GM12878 (cell line): ENCODE results near the gene COL28A1. TPM values are rescaled to one million over a fixed set of nuclear protein-coding genes. Genes with fewer than 3 reads are reported as not detected.

ENCODE experiments used
- ATAC-seq: fragments of 200-7000 bp; cut with Tn5 transposase; 3 replicates; pipeline ENCODE4 v1.9.1; 2020; ENCODE audit warnings: mild to moderate bottlenecking, moderate library complexity
- BruUV-seq: library from RNA; stranded (reverse); fragments of 400-500 nt; replicated peaks from 2 replicates; lab custom pipeline; 2021; lab: Mats Ljungman, UMichigan
- CTCF ChIA-PET: fragments of 300-600 bp; sonication (Branson Sonifier 250); formaldehyde crosslinking; extraction: SDS; loops from one replicate; lab custom pipeline; 2021; ENCODE audit warnings: inconsistent platforms; lab: Yijun Ruan, JAX
- POLR2A ChIA-PET: fragments of 350-600 bp; formaldehyde crosslinking; extraction: SDS; loops from one replicate; lab custom pipeline; 2021; ENCODE audit warnings: inconsistent platforms; lab: Charles Lee
- RAD21 ChIA-PET: fragments of 300-600 bp; sonication (Branson Sonifier 250); formaldehyde crosslinking; loops from one replicate; lab custom pipeline; 2023; ENCODE audit warnings: antibody characterized with exemption; ENCODE audit not compliant: unreplicated experiment; lab: Charles Lee
- SMC1A ChIA-PET: fragments of 300-600 bp; sonication (Branson Sonifier 250); formaldehyde crosslinking; loops from one replicate; lab custom pipeline; 2023; ENCODE audit not compliant: unreplicated experiment, uncharacterized antibody; lab: Charles Lee
- DNase-seq: peaks from one replicate; pipeline ENCODE4 v3.0.0-alpha.2; 2011; ENCODE audit warnings: low read depth, low spot score
- FAIRE-seq: peaks from 3 replicates; lab custom pipeline; 2011; peaks lifted over from hg19 to GRCh38; lab: Jason Lieb, UNC
- H2AFZ ChIP-seq: 2 replicates; pipeline ENCODE4 v1.6.0; 2011; ENCODE audit warnings: low read depth, low read length, control low read depth; ENCODE audit not compliant: control insufficient read depth
- H3K27ac ChIP-seq: 2 replicates; pipeline ENCODE4 v1.5.1; 2011; ENCODE audit warnings: control low read depth; ENCODE audit not compliant: control insufficient read depth, insufficient read depth
- H3K27me3 ChIP-seq, 2 experiments: replicated peaks in 1 of 2; 2 replicates each; pipeline versions ENCODE4 v1.6.0 to v1.6.1; 2011; ENCODE audit warnings: low read length in 1 of 2; ENCODE audit not compliant: control insufficient read depth in 2 of 2, insufficient read depth in 2 of 2
- H3K36me3 ChIP-seq, 2 experiments: 2 replicates each; pipeline ENCODE4 v1.5.1; 2011; ENCODE audit warnings: low read length in 1 of 2; ENCODE audit not compliant: control insufficient read depth in 2 of 2, insufficient read depth in 2 of 2
- H3K4me1 ChIP-seq: 2 replicates; pipeline ENCODE4 v1.6.1; 2011; ENCODE audit warnings: mild to moderate bottlenecking, low read length, moderate library complexity, mixed read lengths; ENCODE audit not compliant: control insufficient read depth, insufficient read depth
- H3K4me2 ChIP-seq: 2 replicates; pipeline ENCODE4 v1.6.0; 2011; ENCODE audit warnings: control low read depth; ENCODE audit not compliant: control insufficient read depth, insufficient read depth
- H3K4me3 ChIP-seq: fragments of 200-600 bp; sonication (generic); 2 replicates; pipeline ENCODE4 v1.5.1; 2016
- H3K79me2 ChIP-seq: 2 replicates; pipeline ENCODE4 v1.6.0; 2011; ENCODE audit warnings: low read length; ENCODE audit not compliant: control insufficient read depth, insufficient read depth
- H3K9ac ChIP-seq: 2 replicates; pipeline ENCODE4 v1.8.0; 2011; ENCODE audit warnings: low read length, control low read depth, mixed read lengths; ENCODE audit not compliant: control insufficient read depth, insufficient read depth
- H3K9me3 ChIP-seq: replicated peaks from 3 replicates; pipeline ENCODE4 v1.5.1; 2011; ENCODE audit warnings: mild to moderate bottlenecking, low read length; ENCODE audit not compliant: control insufficient read depth, insufficient read depth
- H4K20me1 ChIP-seq: 2 replicates; pipeline ENCODE4 v1.6.0; 2011; ENCODE audit not compliant: control insufficient read depth, insufficient read depth
- BHLHE40 ChIP-seq, 2 experiments: fragments of 450-650 bp in 1 of 2; IDR thresholded peaks; 2 replicates each; pipeline ENCODE4 v1.6.1; 2011 to 2017; ENCODE audit warnings: low read depth in 2 of 2, borderline replicate concordance in 1 of 2, improper control_type of control experiment in 1 of 2, low read length in 1 of 2, mild to moderate bottlenecking in 1 of 2
- BRCA1 ChIP-seq: IDR thresholded peaks from 2 replicates; pipeline ENCODE4 v1.6.1; 2011; ENCODE audit warnings: low read depth, low read length, improper control_type of control experiment
- CBFB ChIP-seq: IDR thresholded peaks from 2 replicates; pipeline ENCODE4 v1.6.1; 2016; ENCODE audit warnings: antibody characterized with exemption, low read depth
- CEBPB ChIP-seq, 2 experiments: fragments of 150-350 bp in 1 of 2; IDR thresholded peaks; 2 replicates each; pipeline ENCODE4 v1.6.1; 2012 to 2014; ENCODE audit warnings: low read depth in 2 of 2, low read length in 2 of 2, borderline replicate concordance in 1 of 2, inconsistent platforms in 1 of 2
- CREB1 ChIP-seq: IDR thresholded peaks from 2 replicates; pipeline ENCODE4 v1.6.1; 2012; ENCODE audit warnings: low read depth, mild to moderate bottlenecking, inconsistent platforms
- IKZF1 ChIP-seq: fragments of 450-650 bp; conservative IDR thresholded peaks from 2 replicates; pipeline ENCODE4 v1.6.1; 2017; ENCODE audit warnings: antibody characterized with exemption, mild to moderate bottlenecking
- JUNB ChIP-seq: IDR thresholded peaks from 2 replicates; pipeline ENCODE4 v1.6.1; 2016; ENCODE audit warnings: antibody characterized with exemption, mild to moderate bottlenecking
- LARP7 ChIP-seq: fragments of 450-650 bp; IDR thresholded peaks from 2 replicates; pipeline ENCODE4 v1.6.1; 2017; ENCODE audit warnings: mild to moderate bottlenecking
- MXI1 ChIP-seq: fragments of 150-350 bp; IDR thresholded peaks from 2 replicates; pipeline ENCODE4 v1.6.1; 2011; ENCODE audit warnings: low read depth, mild to moderate bottlenecking, inconsistent platforms, low read length, improper control_type of control experiment
- MYB ChIP-seq: fragments of 150-350 bp; IDR thresholded peaks from 2 replicates; pipeline ENCODE4 v1.6.1; 2014; ENCODE audit warnings: mild to moderate bottlenecking, low read depth, low read length, borderline replicate concordance
- RAD51 ChIP-seq: fragments of 450-650 bp; IDR thresholded peaks from 2 replicates; pipeline ENCODE4 v1.6.1; 2016; ENCODE audit warnings: moderate library complexity, mild to moderate bottlenecking, inconsistent platforms
- RBBP5 ChIP-seq: fragments of 200-600 bp; sonication (generic); conservative IDR thresholded peaks from 2 replicates; pipeline ENCODE4 v1.6.1; 2016
- RCOR1 ChIP-seq: conservative IDR thresholded peaks from 2 replicates; pipeline ENCODE4 v1.6.1; 2012; ENCODE audit warnings: low read depth, low read length, improper control_type of control experiment
- RUNX3 ChIP-seq: IDR thresholded peaks from 2 replicates; pipeline ENCODE4 v1.6.1; 2012; ENCODE audit warnings: low read length, inconsistent platforms
- SP1 ChIP-seq: IDR thresholded peaks from one replicate; pipeline ENCODE4 v1.6.1; 2011; ENCODE audit warnings: low read depth, low read length
- ZNF24 ChIP-seq: fragments of 450-650 bp; IDR thresholded peaks from 2 replicates; pipeline ENCODE4 v1.6.1; 2017; ENCODE audit warnings: antibody characterized with exemption, mild to moderate bottlenecking
- WGBS: methylation state at CpG from one replicate; pipeline ENCODE4 v1.1.6; 2016; ENCODE audit warnings: low lambda C conversion rate; ENCODE audit not compliant: insufficient replicate concordance, insufficient coverage; ENCODE audit errors: missing lambda C conversion rate; 5-methylcytosine and 5-hydroxymethylcytosine counted together
- in situ Hi-C: fragments of 300-500 bp; cut with MboI; formaldehyde crosslinking; loops from 9 replicates; pipeline ENCODE4 v1.14.3; 2018; ENCODE audit warnings: mixed read lengths
- intact Hi-C: fragments of 100-400 bp; cut with micrococcal nuclease; formaldehyde crosslinking; loops from one replicate; pipeline ENCODE4 v1.14.2; 2022; ENCODE audit not compliant: unreplicated experiment
- polyA plus RNA-seq, 11 experiments: library from polyadenylated mRNA; depleted of rRNA in 4 of 11; unstranded in 6 of 11; stranded (reverse) in 5 of 11; fragments of >200 nt; fragmentation: Nextera tagmentation in 4 of 11; fragmentation: Illumina TruSeq in 1 of 11; extraction: Ambion mirVana in 4 of 11; extraction: Trizol in 1 of 11; gene quantifications; 1 replicate in 1 of 11; 2 replicates in 10 of 11; pipeline versions ENCODE4 v1.2.1 to v1.2.3, GENCODE V29; 2011 to 2016; ENCODE audit warnings: inconsistent platforms in 2 of 11, missing spikeins in 2 of 11, low read depth in 1 of 11
- total RNA-seq, 4 experiments: library from RNA; depleted of rRNA in 3 of 4; stranded (reverse); fragments of >200 nt in 3 of 4; fragmentation: Illumina TruSeq in 1 of 4; extraction: Trizol in 1 of 4; gene quantifications; 2 replicates each; pipeline versions ENCODE4 v1.2.1 to v1.2.3, GENCODE V29; 2013 to 2021

The COL28A1 gene
- total and polyA plus RNA-seq, 10 of the 15 experiments (the other 5 are each of a cell fraction or from before 2014, with no cell fraction given): 0.05 to 0.22 TPM; not detected in 8

DNA sequence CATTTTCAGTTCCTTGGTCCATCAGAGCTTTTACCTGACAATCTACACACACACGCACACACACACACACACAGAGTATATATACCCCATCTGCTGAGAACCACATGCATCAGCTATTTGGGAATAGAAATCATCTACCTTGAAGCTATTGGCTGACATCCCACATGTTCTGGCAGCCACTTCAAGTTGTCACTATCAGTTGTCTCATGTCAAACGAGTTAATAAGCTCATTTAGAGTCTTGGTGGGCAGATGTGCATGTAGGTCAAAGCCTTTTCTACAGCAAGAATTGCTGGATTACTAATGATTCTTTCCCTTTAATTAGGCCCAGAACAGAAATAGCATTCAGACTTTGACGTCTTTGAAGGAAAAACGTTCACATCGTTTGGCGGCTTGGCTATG, 36.8 kb downstream of the COL28A1 start:
- H2AFZ ChIP-seq: no peak overlapping the region
- H3K27me3 ChIP-seq: no peaks in the 10 kb centered on the region; a peak in 1 of 4 replicates
- H3K79me2 ChIP-seq: no peaks in the 10 kb centered on the region
- 47% methylated on average over 6 of the region's 6 CpGs for whole genome bisulfite sequencing
- FAIRE-seq (no peak), DNase-seq (no peak), ATAC-seq (no peak)
- ChIA-PET SMC1A (no interaction called here), POLR2A (no interaction called here), RAD21 (no interaction called here), CTCF (interaction anchor here (0.8 kb wide), 1 partner anchor 9 kb away, joined by 3 read pairs; no protein-coding TSS in a partner anchor)
- TF ChIP-seq CBFB: no peak
- TF ChIP-seq RAD51: no peak
- no peak for TF ChIP-seq BHLHE40 (IDR thresholded peaks at IDR 0.05; ENCODE audit: borderline replicate concordance in 1 of 2, low read depth in 2 of 2, low read length in 1 of 2)
- no peak for TF ChIP-seq MXI1
- TF ChIP-seq CEBPB (IDR thresholded peaks at IDR 0.05; ENCODE audit: borderline replicate concordance in 1 of 2, low read depth in 2 of 2, low read length in 2 of 2): no peak
- TF ChIP-seq RUNX3: no peak
- TF ChIP-seq MYB: no peak
- no peak for TF ChIP-seq RBBP5
- no peak for TF ChIP-seq LARP7
- no peak for TF ChIP-seq JUNB
- TF ChIP-seq ZNF24: no peak
- no peak for TF ChIP-seq BRCA1
- TF ChIP-seq SP1: no peak
- TF ChIP-seq IKZF1: no peak
- TF ChIP-seq RCOR1: no peak
- no peak for TF ChIP-seq CREB1
- H4K20me1 ChIP-seq: no peaks in the 10 kb centered on the region
- intact Hi-C loops: no loop called here
- no peaks in the 10 kb centered on the region for H3K36me3 ChIP-seq
- H3K4me3 ChIP-seq: no peak overlapping the region
- no peak overlapping the region for H3K9ac ChIP-seq
- H3K9me3 ChIP-seq: no peaks in the 10 kb centered on the region
- no TSS peak for BruUV-seq
- in situ Hi-C loops: no loop called here
- H3K27ac ChIP-seq: no peak overlapping the region
- no peaks in the 10 kb centered on the region for H3K4me1 ChIP-seq
- no peak overlapping the region for H3K4me2 ChIP-seq
